Measurements from ENCODE around the gene GAS2L3. TPM values are rescaled to one million over a fixed set of nuclear protein-coding genes. Genes with fewer than 3 reads are reported as not detected.
"Not testable (repeated sequence)": the region's sequence is repeated elsewhere in the genome, so short reads cannot be mapped to it uniquely, and the experiment has no call there.

Gene GAS2L3
- total RNA-seq, 2 experiments from 2014 or later: 4.4 to 6.5 TPM

DNA sequence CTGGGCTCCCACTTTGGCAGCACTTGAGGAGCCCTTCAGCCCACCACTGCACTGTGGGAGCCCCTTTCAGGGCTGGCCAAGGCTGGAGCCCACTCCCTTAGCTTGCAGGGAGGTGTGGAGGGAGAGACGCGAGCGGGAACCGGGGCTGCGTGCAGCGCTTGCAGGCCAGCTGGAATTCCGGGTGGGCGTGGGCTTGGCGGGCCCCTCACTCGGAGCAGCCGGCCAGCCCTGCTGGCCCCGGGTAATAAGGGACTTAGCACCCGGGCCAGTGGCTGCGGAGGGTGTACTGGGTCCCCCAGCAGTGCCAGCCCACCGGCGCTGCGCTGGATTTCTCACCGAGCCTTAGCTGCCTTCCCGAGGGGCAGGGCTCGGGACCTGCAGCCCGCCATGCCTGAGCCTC is 14.2 kb upstream of the GAS2L3 start:
- H3K4me1 Mint-ChIP-seq; H3K36me3 Mint-ChIP-seq (ENCODE audit: low read depth); H3K9me3 Mint-ChIP-seq; H3K27ac Mint-ChIP-seq; POLR2A ChIA-PET; H3K27me3 Mint-ChIP-seq; CTCF ChIA-PET; H3K4me3 Mint-ChIP-seq; DNase-seq: not testable (repeated sequence)

DNA sequence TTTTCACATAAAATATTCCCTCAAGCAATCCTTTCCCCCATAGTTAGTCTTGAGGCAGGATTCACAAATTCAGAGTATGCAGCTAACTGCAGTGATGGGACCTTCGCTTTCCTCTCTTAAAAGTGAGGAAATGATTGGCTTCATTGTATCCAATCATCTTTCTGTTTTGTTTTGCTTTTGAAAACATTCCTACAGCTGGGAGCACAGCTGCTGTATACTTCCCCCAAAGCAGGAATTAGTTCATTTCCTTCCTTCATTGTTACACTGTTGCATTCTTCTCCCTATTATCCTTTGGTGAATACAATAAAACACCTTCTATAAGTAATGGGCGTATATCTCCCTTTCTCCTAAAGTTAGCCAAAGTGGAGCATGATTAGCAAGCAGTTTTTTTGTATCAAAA is 9.4 kb upstream of the GAS2L3 start:
- H3K4me1 Mint-ChIP-seq: no peaks in the 10 kb centered on the region
- H3K27me3 Mint-ChIP-seq: peaks cover 28% of the 10 kb centered on the region
- DNase-seq: no peak
- H3K36me3 Mint-ChIP-seq (ENCODE audit: low read depth): no peaks in the 10 kb centered on the region
- H3K4me3 Mint-ChIP-seq: no peak overlapping the region
- no peaks in the 10 kb centered on the region for H3K9me3 Mint-ChIP-seq
- POLR2A ChIA-PET: no interaction called here
- no peak overlapping the region for H3K27ac Mint-ChIP-seq
- CTCF ChIA-PET: no interaction called here

DNA sequence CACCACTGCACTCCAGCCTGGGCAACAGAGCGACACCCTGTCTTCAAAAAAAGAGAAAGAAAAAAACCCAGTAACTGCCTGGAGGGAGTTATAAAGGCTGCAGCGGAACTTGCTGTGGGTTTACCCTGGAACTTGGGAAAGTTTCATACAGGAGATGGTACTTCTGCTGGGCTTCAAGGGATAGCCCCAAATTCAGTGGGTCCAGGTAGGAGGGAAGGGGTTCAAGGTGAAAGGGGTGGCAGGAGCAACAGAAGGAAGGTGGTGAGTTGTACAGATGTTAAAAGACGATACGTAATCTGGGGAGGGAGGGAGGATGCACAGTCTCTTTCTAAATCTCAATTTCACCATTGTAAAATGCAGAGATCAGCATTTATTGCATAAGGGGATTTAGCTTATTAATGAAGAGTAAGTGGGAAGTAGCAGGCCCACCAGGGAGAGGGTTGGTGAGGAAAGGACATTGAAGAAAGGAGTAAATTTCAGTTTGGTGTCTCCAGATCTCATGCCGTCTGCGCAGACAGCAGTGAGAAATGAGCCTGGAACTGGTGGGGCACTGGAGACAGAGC is 8.5 kb upstream of the GAS2L3 start:
- Mint-ChIP-seq H3K27me3 (peaks cover 28% of the 10 kb centered on the region), H3K4me3 (no peak overlapping the region), H3K4me1 (no peaks in the 10 kb centered on the region), H3K36me3 (ENCODE audit: low read depth) (no peaks in the 10 kb centered on the region), H3K9me3 (no peaks in the 10 kb centered on the region), H3K27ac (no peak overlapping the region)
- POLR2A ChIA-PET: no interaction called here
- CTCF ChIA-PET: no interaction called here
- no peak for DNase-seq

DNA sequence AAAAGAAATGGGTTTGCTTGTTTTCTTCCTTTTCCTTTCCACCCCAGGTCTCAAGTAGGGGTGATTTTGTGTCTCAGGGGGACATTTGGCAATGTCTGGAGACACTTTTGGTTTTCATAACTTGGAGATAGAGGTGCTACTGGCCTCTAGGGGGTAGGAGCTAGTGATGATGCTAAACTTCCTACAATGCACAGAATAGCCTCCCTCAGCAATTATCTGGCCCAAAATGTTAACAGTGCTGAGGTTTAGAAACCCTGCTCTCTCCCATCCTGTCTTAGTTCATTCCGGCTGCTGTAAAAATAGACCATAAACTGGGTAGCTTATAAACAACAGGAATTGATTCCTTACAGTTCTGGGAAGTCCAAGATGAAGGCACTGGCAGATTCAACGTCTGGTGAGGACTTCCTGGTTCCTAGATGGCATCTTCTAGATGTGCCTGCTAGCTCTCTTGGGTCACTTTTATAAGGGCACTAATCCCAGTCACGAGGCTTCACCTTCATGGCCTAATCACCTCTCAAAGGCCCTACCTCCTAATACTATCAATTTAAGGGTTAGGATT is 7.4 kb upstream of the GAS2L3 start:
- ChIA-PET CTCF (no interaction called here), POLR2A (no interaction called here)
- Mint-ChIP-seq H3K4me1 (no peaks in the 10 kb centered on the region), H3K4me3 (no peak overlapping the region), H3K27me3 (peaks cover 31% of the 10 kb centered on the region), H3K27ac (no peak overlapping the region), H3K9me3 (no peaks in the 10 kb centered on the region), H3K36me3 (ENCODE audit: low read depth) (no peaks in the 10 kb centered on the region)
- DNase-seq: no peak

DNA sequence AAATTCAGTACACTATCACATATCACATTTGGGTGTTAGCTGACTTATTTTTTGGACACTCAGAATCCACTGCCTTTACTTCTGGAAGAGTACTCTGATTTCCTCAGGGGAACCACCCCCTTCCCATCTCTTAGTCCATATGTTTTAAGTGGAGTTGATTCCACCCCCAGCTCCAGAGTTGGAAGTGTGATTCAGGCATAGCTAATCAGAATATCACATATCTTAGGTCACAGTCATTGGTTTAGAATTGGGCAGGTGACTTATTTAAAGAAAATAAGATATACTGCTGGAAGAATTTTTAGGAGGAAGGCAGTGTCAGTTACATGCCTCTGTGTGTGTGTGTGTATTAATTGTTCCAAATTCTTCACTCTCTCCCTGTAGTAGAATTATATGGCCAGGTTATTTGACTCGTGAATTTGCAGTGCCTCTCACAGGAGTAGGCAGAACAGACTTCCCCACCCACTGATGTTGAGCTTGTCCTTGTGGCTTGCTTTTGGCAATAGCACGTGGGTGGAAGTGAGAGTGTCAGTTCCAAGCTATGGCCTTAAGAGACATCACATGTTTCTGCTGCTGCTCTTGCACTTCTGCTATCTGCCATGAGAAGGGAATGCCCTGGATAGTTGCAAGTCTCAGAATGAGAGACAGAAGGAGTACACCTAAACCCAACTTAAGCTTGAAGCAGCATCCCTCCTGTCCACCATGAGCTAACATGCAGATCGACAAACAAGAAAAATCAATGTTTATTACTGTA is 6.4 kb upstream of the GAS2L3 start:
- no peak overlapping the region for H3K4me3 Mint-ChIP-seq
- no peak overlapping the region for H3K27ac Mint-ChIP-seq
- no peaks in the 10 kb centered on the region for H3K36me3 Mint-ChIP-seq (ENCODE audit: low read depth)
- H3K4me1 Mint-ChIP-seq: no peaks in the 10 kb centered on the region
- peaks cover 35% of the 10 kb centered on the region for H3K27me3 Mint-ChIP-seq
- CTCF ChIA-PET: no interaction called here
- POLR2A ChIA-PET: no interaction called here
- DNase-seq: no peak
- no peaks in the 10 kb centered on the region for H3K9me3 Mint-ChIP-seq

DNA sequence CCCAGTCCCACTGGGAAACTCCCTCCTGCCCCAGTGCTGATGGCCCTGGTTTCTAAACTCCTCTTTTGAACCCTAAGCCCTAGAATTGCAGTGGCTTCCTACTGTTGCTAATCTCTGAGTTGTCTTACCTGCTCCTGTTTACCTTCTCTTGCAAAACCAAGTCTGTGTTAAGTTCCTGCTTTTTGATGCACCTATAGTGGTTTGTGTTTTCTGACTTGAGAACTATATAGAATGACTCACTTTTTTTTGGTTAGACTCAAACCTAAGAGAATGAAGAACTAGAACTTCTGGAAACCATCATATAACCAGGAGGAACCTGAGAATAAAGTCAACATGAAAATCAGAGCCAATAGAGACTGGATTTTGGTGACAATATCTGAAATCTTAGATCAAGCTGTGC is 5.5 kb upstream of the GAS2L3 start:
- CTCF ChIA-PET: no interaction called here
- Mint-ChIP-seq H3K36me3 (ENCODE audit: low read depth) (no peaks in the 10 kb centered on the region), H3K4me3 (no peak overlapping the region), H3K4me1 (peaks cover 2% of the 10 kb centered on the region), H3K27ac (no peak overlapping the region), H3K27me3 (peaks cover 35% of the 10 kb centered on the region), H3K9me3 (no peaks in the 10 kb centered on the region)
- POLR2A ChIA-PET: no interaction called here
- DNase-seq: no peak

DNA sequence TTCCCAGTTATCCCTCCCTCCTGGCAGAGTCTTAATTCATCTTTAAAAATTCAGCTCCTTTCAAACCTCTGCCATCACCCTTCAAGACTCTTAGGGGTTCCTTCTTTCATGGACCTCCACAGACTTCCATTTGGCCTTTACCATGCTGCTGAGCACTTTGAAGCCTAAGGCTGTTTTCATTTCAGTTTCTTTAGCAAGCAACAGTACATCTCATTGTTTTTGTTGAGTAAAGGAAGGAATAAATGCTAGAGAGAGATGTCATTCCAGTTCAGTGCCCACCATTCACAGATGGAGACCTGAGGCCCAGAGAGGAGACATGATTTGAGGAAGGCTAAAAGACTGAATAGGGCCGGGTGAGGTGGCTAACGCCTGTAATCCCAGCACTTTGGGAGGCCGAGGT is 1.3 kb upstream of the GAS2L3 start:
- Mint-ChIP-seq H3K36me3 (ENCODE audit: low read depth) (no peaks in the 10 kb centered on the region), H3K4me3 (peak overlapping the region; percentile 3), H3K27me3 (peaks cover 31% of the 10 kb centered on the region), H3K9me3 (no peaks in the 10 kb centered on the region), H3K27ac (no peak overlapping the region), H3K4me1 (peaks cover 16% of the 10 kb centered on the region)
- POLR2A ChIA-PET: no interaction called here
- no peak for DNase-seq
- CTCF ChIA-PET: no interaction called here

DNA sequence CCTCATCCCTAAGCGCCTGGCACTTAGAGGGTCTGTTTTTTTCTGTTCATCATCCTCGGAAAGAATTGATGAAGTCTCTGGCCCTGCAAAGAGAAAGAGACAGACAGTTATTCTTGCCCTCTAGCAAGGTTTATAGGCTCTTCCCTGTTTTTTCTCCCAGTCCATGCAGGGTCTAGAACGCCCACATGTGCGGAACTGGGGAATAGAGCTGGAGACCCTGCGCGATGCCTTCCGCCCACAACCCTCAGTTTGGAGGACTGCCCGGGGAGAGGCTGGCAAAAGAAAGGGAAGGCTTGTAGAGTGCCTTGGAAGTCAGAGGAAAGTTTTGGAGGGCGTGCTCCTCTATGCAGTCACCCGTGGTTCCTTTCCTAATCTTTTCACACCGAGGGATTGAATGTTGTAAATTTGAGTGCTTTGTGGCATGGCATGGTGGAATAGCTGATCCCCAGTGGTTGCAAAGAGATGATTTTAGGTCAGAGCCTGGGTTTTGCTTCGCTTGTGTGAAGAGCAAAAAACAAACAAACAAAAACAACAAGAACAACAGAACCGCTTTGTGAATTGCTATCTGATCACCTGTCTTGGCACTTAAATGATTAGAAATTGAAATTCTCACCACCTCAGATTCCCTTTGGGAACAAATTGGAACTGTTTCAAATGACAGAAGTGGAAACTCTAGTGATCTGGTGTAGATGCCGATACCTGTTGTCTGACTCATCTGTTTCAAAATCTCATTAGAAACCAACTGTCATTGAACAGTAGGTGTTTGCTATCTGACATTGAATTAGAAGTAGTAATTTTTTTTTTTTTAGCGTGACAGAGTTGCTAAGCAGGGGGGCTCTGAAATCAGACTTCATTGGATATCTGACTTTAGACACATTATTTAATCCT is 947 bp downstream of the GAS2L3 start:
- CTCF ChIA-PET: no interaction called here
- Mint-ChIP-seq H3K27me3 (peaks cover 30% of the 10 kb centered on the region), H3K27ac (peak overlapping the region; percentile 90), H3K4me1 (peaks cover 16% of the 10 kb centered on the region), H3K4me3 (peak overlapping the region; percentile 93), H3K9me3 (no peaks in the 10 kb centered on the region), H3K36me3 (ENCODE audit: low read depth) (no peaks in the 10 kb centered on the region)
- DNase-seq: no peak
- POLR2A ChIA-PET: no interaction called here

DNA sequence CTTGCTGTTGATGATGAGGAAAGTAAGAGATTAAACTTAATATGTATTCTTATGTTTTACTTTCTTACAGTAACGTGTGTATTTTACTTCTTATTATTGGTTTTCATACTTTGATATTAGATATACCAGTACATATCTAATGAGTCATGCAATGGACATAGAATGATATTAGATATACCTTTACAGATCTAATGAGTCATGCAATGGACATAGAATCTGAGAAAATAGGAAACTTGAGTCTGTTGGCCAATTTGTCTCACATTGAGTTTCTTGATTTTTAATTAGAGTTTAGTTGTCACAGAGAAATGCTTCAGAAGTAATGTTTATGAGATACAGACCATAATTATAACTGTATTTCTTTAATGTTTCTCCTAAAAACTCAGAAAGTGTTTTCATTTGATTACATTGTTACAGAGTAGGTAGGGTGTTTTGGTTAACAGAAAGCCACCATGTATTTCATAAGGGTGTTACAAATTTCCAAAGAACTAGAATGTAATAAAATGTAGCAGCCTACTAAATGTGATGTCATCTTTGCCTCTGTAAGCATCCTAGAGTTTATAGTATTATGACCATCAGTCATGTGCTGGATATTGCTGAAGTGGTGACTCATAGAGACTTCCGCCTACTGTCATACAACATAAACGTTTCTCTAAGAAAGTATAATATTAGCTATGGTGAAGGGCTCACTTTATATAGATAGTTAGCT is 3.0 kb downstream of the GAS2L3 start:
- DNase-seq: no peak
- no peak overlapping the region for H3K4me3 Mint-ChIP-seq
- peaks cover 26% of the 10 kb centered on the region for H3K27me3 Mint-ChIP-seq
- H3K9me3 Mint-ChIP-seq: no peaks in the 10 kb centered on the region
- peaks cover 16% of the 10 kb centered on the region for H3K4me1 Mint-ChIP-seq
- CTCF ChIA-PET: no interaction called here
- H3K36me3 Mint-ChIP-seq (ENCODE audit: low read depth): no peaks in the 10 kb centered on the region
- POLR2A ChIA-PET: no interaction called here
- no peak overlapping the region for H3K27ac Mint-ChIP-seq

DNA sequence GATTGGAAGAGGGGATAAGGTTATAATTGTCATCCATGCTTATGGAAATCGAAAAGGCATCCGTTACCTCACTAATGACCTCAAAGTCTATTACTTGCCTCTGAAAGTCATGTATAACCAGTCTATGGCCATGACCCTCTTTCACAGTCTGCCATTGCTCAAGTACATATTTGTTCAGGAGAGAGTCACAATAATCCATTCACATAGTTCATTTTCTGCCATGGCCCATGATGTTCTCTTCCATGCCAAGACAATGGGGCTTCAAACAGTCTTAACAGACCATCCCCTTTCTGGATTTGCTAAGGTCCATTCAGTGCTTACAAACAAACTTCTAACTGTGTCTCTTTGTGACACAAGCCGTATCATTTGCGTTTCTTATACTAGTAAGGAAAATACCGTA is 5.4 kb downstream of the GAS2L3 start:
- H3K4me1 Mint-ChIP-seq: peaks cover 9% of the 10 kb centered on the region
- H3K4me3 Mint-ChIP-seq: no peak overlapping the region
- CTCF ChIA-PET: no interaction called here
- POLR2A ChIA-PET: no interaction called here
- H3K9me3 Mint-ChIP-seq: peaks cover 3% of the 10 kb centered on the region
- peaks cover 25% of the 10 kb centered on the region for H3K27me3 Mint-ChIP-seq
- no peak for DNase-seq
- no peak overlapping the region for H3K27ac Mint-ChIP-seq
- no peaks in the 10 kb centered on the region for H3K36me3 Mint-ChIP-seq (ENCODE audit: low read depth)

DNA sequence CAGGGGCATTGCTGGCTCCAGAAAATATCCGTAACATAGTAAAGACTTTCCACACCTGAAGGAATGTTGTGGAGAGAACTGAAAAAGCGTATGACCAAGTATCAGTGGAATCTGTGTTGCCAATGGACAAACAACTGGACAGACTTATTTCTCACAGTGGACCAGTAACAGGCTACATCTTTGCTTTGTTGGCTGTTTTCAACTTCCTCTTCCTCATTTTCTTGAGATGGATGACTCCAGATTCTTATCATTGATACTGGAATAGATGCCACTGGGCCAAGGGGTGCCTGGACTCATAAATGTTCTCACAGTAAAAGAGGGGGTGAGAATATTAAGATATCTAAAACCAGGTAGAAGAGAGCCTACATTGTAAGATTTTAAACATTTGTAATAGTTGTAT is 6.4 kb downstream of the GAS2L3 start:
- Mint-ChIP-seq H3K4me3 (no peak overlapping the region), H3K27me3 (peaks cover 17% of the 10 kb centered on the region), H3K9me3 (peaks cover 6% of the 10 kb centered on the region), H3K27ac (no peak overlapping the region), H3K36me3 (ENCODE audit: low read depth) (no peaks in the 10 kb centered on the region), H3K4me1 (peaks cover under 1% of the 10 kb centered on the region)
- CTCF ChIA-PET: no interaction called here
- POLR2A ChIA-PET: no interaction called here
- DNase-seq: no peak

DNA sequence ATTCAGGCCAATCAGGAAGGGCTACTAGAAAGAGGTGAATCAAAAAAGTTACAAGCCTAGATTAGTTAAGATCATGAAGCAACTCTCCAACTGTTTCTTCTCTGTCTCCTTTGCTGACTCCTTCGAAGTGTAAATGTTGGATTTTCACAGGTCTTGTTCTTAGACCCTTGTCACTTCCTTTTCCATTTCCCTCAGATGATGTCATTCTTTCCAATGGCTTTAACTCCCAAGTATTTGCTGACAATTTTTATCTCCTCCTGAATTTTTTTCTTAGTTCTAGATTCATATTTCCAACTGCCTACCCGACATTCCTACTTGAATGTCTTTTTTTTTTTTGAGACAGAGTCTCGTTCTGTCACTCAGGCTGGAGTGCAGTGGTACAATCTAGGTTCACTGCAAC is 10.8 kb downstream of the GAS2L3 start:
- CTCF ChIA-PET: no interaction called here
- H3K36me3 Mint-ChIP-seq (ENCODE audit: low read depth): no peaks in the 10 kb centered on the region
- no peaks in the 10 kb centered on the region for H3K4me1 Mint-ChIP-seq

DNA sequence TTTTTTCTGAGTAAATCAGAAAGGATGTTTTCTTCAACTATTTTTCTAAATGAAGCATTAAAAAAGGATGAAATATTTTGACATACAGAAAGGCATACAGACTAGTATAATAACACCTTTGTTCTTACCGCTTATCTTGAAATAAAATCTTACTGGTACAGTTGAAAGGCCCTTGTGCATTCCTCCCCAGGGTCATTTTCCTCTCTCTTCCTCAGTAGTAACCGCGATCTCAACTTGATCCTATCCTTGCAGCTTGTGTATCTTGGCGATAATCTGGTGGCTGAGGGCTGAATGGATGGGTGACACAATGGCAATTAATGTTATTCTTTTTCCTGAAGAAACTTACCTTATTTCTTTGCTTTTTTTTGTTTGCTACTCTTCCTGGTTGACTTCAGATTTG is 18.5 kb downstream of the GAS2L3 start:
- Mint-ChIP-seq H3K9me3 (peaks cover 11% of the 10 kb centered on the region), H3K4me3 (no peak overlapping the region), H3K27ac (no peak overlapping the region), H3K36me3 (ENCODE audit: low read depth) (no peaks in the 10 kb centered on the region), H3K27me3 (no peaks in the 10 kb centered on the region), H3K4me1 (no peaks in the 10 kb centered on the region)
- DNase-seq: no peak
- ChIA-PET POLR2A (no interaction called here), CTCF (no interaction called here)

More for the DNA sequence above, 10.8 kb downstream of the GAS2L3 start:
- H3K4me3 Mint-ChIP-seq: no peak overlapping the region
- POLR2A ChIA-PET: no interaction called here
- DNase-seq: no peak
- peaks cover 3% of the 10 kb centered on the region for H3K27me3 Mint-ChIP-seq
- peaks cover 31% of the 10 kb centered on the region for H3K9me3 Mint-ChIP-seq
- no peak overlapping the region for H3K27ac Mint-ChIP-seq
